ENCODE data around the gene EPS8L2. TPM values are rescaled to one million over a fixed set of nuclear protein-coding genes. Genes with fewer than 3 reads are reported as not detected.

Gene EPS8L2
- total RNA-seq, 1 experiment from 2014 or later, result 92.8 TPM

GRCh38 chr11:729492-730074 lies 23.6 kb downstream of the EPS8L2 start:
- Histone ChIP-seq H3K27ac (ENCODE audit: insufficient read length, low read depth, low read length) (no peak overlapping the region), H3K18ac (ENCODE audit: insufficient read length, low read depth, low read length) (no peak overlapping the region), H3K9me3 (ENCODE audit: control insufficient read depth, low read depth, low read length) (no peaks in the 10 kb centered on the region), H2BK20ac (ENCODE audit: low read depth, low read length, poor library complexity, severe bottlenecking) (no peak overlapping the region), H3K9ac (ENCODE audit: extremely low read depth, insufficient read length, low read length) (no peak overlapping the region), H4K8ac (replicated peaks; ENCODE audit: insufficient read length, low read depth, low read length) (no peak overlapping the region), H2AK5ac (ENCODE audit: insufficient read length, low read length) (no peak overlapping the region), H4K5ac (ENCODE audit: insufficient read length, low read depth, low read length) (no peak overlapping the region), H4K91ac (ENCODE audit: insufficient read length, low read depth, low read length) (no peak overlapping the region), H3K4ac (ENCODE audit: low read depth, low read length) (no peak overlapping the region), H3K4me1 (ENCODE audit: insufficient read depth, low read length) (no peaks in the 10 kb centered on the region), H3K4me2 (ENCODE audit: insufficient read depth, insufficient read length, low read length) (no peak overlapping the region), H3K23me2 (ENCODE audit: insufficient read length, low read depth, low read length, poor library complexity, severe bottlenecking) (peaks cover 7% of the 10 kb centered on the region), H3K79me2 (ENCODE audit: insufficient read depth, low read length) (no peaks in the 10 kb centered on the region), H3K14ac (ENCODE audit: insufficient read depth, low read length) (no peak overlapping the region), H2BK12ac (ENCODE audit: insufficient read length, low read depth, low read length) (no peak overlapping the region), H3K23ac (ENCODE audit: insufficient read length, low read depth, low read length) (no peak overlapping the region), H2AFZ (ENCODE audit: low read length) (no peak overlapping the region), H3T11ph (ENCODE audit: low read length) (no peak overlapping the region), H2BK15ac (ENCODE audit: low read depth, low read length) (no peak overlapping the region), H3K27me3 (ENCODE audit: insufficient read depth, low read length) (no peaks in the 10 kb centered on the region), H2BK5ac (ENCODE audit: insufficient read length, low read length) (no peak overlapping the region), H3K79me1 (ENCODE audit: insufficient read depth, low read depth, low read length, poor library complexity, severe bottlenecking) (no peaks in the 10 kb centered on the region), H4K20me1 (ENCODE audit: control insufficient read depth, insufficient read depth, insufficient read length) (no peaks in the 10 kb centered on the region), H2BK120ac (ENCODE audit: low read depth, low read length, poor library complexity, severe bottlenecking) (no peak overlapping the region), H3K56ac (ENCODE audit: insufficient read length, low read depth, low read length) (no peak overlapping the region)
- no peak for TF ChIP-seq CTCF (conservative IDR thresholded peaks at IDR 0.05)
- Mint-ChIP-seq H3K4me1 (peaks cover 6 to 10% of the 10 kb centered on the region in 2 experiments; a peak in 3 of 4 replicates), H3K36me3 (ENCODE audit: insufficient read depth in 1 of 3, low read depth in 3 of 3) (peaks cover 0 to 6% (median 2%) of the 10 kb centered on the region in 3 experiments; a peak in 2 of 7 replicates), H3K9me3 (peaks cover 7% of the 10 kb centered on the region in 2 experiments; a peak in 4 of 5 replicates), H3K4me3 (no peak overlapping the region; a peak in 1 of 5 replicates), H3K27ac (0 out of 7 replicates have a peak overlapping the region, but pooled peaks of 1 of the 3 experiments have one; percentile 37), H3K27me3 (ENCODE audit: low read depth) (peaks cover 7% of the 10 kb centered on the region)
- no peak for DNase-seq
- no CpG with 5 or more reads among the region's 17 CpGs for WGBS (ENCODE audit: extremely low coverage, insufficient read length, low lambda C conversion rate)
